Measurements from ENCODE around the gene GALNT18.

Gene GALNT18

GRCh38 chr11:11586465-11586864 is 35.3 kb downstream of the GALNT18 start:
- no peak for ATAC-seq

DNA sequence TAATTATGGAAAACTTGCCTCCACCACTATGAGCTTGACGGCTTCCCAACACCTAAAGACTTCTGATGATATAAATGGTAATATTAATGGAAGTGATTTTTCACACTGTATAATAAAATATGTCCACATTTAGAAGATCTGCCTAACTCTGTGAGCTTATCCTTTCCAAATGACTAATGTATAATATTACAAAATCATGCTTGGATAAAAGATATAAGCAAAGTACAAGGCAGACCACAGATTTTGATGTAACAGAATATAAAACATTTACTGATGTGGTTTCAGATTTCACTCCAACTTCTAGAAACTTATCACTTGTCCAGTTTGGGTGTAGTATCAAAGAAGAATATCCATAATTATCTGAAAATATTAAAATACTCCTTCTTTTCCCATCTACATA is 36.9 kb downstream of the GALNT18 start:
- ATAC-seq (no peak), DNase-seq (no peak)

More at GRCh38 chr11:11586465-11586864, 35.3 kb downstream of the GALNT18 start:
- DNase-seq, result no peak

GRCh38 chr11:11584530-11584810 is 37.3 kb downstream of the GALNT18 start:
- ATAC-seq (no peak), DNase-seq (no peak)

DNA sequence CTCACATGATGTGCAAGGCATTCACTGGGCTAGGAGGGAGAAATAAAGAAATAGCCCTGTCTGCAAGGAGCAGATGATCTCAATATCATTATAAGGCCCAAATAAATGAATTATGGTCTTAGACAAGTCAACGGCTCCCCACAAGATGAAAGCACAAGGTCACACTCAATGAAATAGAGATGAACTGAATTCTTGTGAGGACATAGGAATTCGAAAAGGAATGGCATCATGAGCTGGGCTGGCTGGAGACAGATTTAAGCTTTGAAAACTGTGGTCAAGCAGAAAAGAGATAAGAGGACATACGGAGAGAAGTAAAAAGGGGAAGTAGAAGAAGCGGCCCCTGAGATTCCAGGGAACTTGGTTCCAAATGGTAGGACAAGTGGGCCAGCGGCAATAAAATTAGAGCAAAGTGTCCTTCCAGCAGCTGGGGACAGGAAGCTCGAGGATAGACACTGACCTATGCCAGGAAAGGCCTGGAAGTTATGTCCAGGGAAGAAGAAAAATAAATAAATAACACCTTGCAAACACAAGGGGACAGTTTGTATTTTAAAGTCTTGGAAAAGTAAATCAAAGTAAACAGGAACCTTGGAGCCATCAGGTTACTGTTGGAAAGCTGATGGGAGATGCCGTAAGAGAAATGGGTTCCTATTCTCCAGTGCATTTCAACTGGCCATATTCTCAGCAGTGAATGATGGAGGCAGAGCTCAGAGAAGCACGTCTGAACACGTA is 37.8 kb downstream of the GALNT18 start:
- ATAC-seq (no peak), DNase-seq (no peak)

DNA sequence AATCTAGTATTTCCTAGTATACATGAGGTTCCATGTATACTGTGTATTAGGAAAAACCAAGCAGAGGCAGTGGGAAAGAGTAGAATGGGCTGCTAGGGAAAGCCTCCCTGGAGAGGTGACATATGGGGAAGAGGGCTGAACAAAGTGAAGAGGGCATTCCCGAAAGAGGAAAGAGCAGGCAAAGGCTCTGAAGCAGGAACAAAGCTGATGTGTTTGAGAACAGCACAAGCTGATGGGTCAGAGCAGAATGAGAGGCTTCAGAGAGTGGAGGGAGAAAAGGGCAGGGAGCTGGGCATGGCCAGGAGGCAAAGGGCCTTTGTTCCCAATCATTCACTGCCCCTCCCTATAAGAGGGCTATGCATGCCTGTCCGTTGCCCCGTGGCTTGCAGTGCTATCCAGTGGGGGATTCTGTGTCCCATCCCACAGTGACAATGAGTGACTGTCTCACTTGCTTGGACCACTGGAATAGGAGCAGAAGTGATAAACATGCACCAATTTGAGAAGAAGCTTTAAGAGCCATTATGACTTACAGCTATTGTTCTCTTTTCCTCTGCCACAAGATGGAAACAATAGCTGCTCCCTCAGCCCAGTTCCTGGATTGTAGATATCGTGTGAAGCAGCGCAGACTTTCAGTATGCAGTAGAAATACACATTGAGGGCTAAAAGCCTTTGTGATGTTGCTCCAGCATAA is 39.6 kb downstream of the GALNT18 start:
- DNase-seq (no peak), ATAC-seq (no peak)

DNA sequence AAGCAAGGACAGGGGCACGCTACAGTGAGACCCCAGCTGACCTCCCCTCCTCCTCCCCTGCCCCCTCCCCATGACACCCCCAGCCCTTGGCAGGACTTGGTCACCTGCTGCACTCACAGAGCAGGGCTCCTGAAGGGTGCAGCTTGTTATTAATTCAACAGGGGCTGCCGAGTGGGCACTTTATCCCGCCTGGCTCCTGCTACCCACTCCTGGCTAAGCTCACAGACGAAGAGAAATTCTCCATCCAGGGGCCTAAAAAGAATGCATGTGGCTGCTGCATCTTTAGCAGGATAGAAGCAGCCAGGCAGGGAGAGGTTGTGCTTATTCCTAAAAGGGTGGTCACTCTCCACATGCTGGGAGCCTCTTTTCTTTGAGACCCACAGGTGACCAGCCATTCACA is 40.3 kb downstream of the GALNT18 start:
- no peak for DNase-seq

DNA sequence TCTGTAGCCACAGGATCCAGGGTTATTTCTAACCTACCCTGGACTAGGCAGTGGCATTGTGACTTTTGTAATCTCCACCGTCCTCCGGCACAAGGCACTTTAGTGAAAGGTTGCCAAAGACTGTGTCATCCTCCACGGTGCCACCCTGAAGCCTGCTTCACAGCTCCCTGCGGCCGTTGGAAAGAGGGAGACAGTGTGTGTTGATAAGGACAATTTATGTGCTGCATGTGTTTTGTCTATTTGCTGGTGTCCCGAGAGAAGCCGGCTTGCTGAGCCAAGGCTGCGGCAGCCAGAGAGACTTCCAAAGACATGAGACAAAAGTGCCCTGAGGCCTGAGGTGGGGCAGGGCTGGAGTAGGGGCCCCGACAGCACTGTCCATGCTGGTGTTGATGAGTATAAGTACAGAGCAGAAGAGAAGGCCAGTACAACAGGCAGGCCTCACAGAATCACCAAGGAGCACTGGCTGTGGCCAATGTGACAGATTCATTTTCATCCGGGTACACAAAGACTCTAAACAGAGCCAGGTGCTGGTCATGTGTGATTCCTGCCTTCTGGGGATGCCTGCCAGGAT is 40.9 kb downstream of the GALNT18 start:
- ATAC-seq (no peak), DNase-seq (no peak)

More for the DNA sequence above, 40.3 kb downstream of the GALNT18 start:
- no peak for ATAC-seq

DNA sequence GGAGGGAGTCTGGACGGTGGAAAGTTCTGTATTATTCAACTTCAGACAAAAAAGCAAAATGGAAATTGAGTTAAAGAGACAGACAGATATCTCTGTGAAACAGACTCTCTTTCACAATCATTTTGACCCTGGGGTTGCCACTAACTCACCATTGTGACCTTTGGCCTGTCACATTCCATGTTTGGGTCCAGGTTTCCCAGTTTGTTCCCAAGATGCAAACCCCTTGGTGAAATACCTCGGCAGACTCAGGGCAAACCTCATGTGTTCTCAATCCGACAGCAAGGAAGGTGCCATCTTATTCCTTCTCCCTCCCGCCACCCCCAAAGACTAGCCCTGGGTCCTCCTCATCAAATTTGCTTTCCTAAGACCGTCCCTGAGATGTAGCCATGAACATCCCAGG is 41.8 kb downstream of the GALNT18 start:
- ATAC-seq, result no peak

GRCh38 chr11:11579012-11579988 is 42.5 kb downstream of the GALNT18 start:
- ATAC-seq (no peak), DNase-seq (no peak)

More for the DNA sequence above, 41.8 kb downstream of the GALNT18 start:
- no peak for DNase-seq

GRCh38 chr11:11577932-11578911 is 43.6 kb downstream of the GALNT18 start:
- ATAC-seq (no peak), DNase-seq (no peak)

DNA sequence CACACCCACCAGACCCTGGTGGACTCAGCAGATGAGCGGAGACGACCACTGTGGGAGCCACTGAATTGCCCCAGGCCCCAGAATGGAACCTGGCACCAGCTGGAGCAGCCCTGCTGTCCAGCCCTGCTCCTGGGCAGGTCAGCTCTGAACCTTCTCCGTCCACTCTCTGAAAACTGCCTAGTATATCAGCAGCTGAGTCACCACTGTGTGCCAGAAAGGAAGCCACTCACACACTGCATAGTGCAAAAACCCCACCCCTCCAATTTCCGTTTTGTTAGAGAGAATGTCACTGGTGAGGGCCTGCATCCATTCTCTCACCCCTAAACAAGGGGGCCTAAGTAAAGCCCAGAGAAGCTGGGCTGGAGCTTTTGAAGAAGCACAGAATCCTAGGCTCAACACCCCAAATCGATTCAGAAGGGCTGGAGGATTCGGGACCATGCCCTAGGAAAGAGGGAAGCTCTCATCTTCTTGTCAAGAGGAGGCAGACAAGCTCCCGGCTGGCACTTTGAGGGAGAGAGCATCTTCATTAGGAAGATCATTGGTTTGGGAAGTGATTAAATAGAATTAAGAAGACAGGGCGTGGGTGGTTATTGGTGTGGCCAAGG is 44.5 kb downstream of the GALNT18 start:
- ATAC-seq (no peak), DNase-seq (no peak)

GRCh38 chr11:11574373-11575287 is 47.2 kb downstream of the GALNT18 start:
- ATAC-seq (no peak), DNase-seq (no peak)

- DNase-seq (no peak), ATAC-seq (no peak)
Measured at GRCh38 chr11:11572386-11572785, 49.4 kb downstream of the GALNT18 start.

- no peak for DNase-seq
- no peak for ATAC-seq
Measured at GRCh38 chr11:11571893-11572292, 49.9 kb downstream of the GALNT18 start.

DNA sequence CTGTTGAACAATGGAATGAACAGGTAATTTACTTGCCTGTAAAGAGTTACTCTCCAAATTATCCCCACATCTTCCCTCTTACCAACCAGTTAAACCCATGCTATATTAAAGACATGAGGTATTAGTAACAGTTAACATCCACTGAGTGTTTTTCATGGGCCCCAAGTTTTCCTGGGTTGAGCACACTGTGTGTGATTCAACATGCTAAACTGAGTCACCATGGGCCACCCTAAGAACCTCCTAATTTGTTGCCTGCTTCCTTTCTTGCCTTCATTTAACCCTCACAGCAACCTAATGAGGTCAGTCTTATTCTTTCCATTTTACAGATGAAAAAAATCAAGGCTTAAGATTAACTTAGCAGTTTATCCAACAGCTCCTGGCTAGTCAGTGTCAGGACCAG is 51.0 kb downstream of the GALNT18 start:
- no peak for DNase-seq
- no peak for ATAC-seq

GRCh38 chr11:11569936-11570491 is 51.8 kb downstream of the GALNT18 start:
- DNase-seq (no peak), ATAC-seq (no peak)

DNA sequence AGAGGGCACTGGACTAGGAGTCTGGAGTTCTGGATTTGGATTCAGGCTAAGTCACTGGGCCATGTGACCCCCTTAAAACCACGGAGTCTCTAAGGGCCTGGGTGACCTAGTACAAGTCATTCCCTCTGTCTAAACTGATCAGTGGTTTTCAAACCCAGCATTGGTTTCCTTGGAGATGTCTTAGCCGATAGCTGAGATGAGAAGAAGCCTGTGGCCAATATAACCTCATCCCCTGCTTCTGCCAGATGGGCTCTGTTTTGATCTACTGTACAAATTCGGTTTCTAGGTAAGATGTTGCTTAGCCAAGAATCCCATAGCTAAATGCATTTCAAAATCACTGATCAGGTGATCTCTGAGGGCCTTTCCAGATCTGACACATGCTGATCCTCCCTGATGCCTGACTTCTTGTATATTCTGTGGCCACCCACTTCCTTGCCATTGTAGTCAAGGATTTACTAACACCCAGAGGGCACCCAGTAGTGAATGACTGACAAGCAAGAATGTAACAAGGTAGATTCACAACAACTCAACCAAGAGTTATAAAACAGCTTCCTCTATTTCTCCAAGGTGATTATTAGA is 53.1 kb downstream of the GALNT18 start:
- ATAC-seq (no peak), DNase-seq (no peak)

DNA sequence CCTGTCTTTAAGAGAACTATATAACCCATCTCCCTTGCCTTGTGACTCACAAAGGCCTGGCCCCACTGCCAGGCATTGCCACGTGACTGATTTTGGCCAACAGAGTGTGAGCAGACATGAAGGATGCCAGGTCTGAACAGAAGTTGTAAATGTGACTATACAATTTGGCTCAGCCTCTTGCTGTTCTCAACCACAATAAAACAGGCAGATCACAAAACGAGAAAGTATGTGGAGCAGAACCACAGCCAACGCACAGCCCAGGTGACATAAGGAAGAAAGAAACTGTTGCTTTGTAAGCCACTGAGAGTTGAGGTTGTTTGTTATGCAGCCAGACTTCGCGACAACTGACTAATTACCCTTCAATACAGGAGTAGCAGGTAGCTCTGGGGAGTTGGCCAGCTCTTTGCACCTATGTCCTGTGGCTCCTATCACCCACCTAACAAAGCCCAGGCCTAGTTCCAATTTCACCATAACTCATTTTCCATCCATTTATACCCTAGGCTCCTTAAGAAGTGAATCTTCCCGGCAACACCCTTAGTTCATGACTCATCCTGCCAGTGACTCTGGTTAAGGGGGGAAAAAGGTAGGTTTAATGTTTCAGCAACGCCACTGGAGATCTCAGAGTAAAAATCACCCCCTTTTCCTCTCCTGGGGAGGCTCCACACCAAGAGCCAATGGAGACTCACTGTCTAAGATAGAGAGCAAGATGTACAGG is 53.7 kb downstream of the GALNT18 start:
- ATAC-seq (peak; percentile 30), DNase-seq (no peak)

All from stimulated activated naive CD8-positive, alpha-beta T cell treated with anti-CD3 and anti-CD28 coated beads, Interleukin-15, Interleukin-2, amounts not matched to agents 100 U/mL and 50 U/mL, for 24 hours (primary cell).